ENCODE results near the gene OR56A5. TPM values are rescaled to one million over a fixed set of nuclear protein-coding genes. Genes with fewer than 3 reads are reported as not detected.

OR56A5 gene
- total and polyA plus RNA-seq, 2 of the 13 experiments (the other 11 are each of a cell fraction or from before 2014, with no cell fraction given): not detected

- TF ChIP-seq GPBP1L1 (CRISPR knock-in tag; IDR thresholded peaks at IDR 0.05) (no peak), IRF9 (CRISPR knock-in tag; IDR thresholded peaks at IDR 0.05; ENCODE audit: borderline replicate concordance) (no peak), AKAP8 (CRISPR knock-in tag; IDR thresholded peaks at IDR 0.05) (no peak), FOXO4 (CRISPR knock-in tag; conservative IDR thresholded peaks at IDR 0.05) (no peak), GABPA (IDR thresholded peaks at IDR 0.05; ENCODE audit: low read depth, low read length) (no peak), GABPA (CRISPR knock-in tag; IDR thresholded peaks at IDR 0.05; ENCODE audit: low read depth) (no peak), PATZ1 (CRISPR knock-in tag; IDR thresholded peaks at IDR 0.05) (no peak), ZNF839 (CRISPR knock-in tag; IDR thresholded peaks at IDR 0.05; ENCODE audit: borderline replicate concordance) (no peak), CREM (IDR thresholded peaks at IDR 0.05) (no peak), CREM (CRISPR knock-in tag; IDR thresholded peaks at IDR 0.05) (no peak), CBX5 (CRISPR knock-in tag; IDR thresholded peaks at IDR 0.05; ENCODE audit: borderline replicate concordance) (no peak), TMF1 (CRISPR knock-in tag; IDR thresholded peaks at IDR 0.05; ENCODE audit: low read depth) (no peak), BRF2 (CRISPR knock-in tag; IDR thresholded peaks at IDR 0.05) (no peak)
These were observed 27.5 kb downstream of the OR56A5 start (continued) for GRCh38 chr11:5940748-5941147.
